Common myeloid progenitor, CD34-positive (primary cell): ENCODE measurements around the gene STX4.
A peak's percentile ranks its signal among the peaks of the same experiment; 100 is the strongest.

Experiments used
- CTCF ChIA-PET: fragments of 350-600 bp; sonication (Branson Sonifier 250); formaldehyde crosslinking; loops from one replicate; lab custom pipeline; 2021; ENCODE audit warnings: antibody characterized with exemption; lab: Charles Lee
- POLR2A ChIA-PET: fragments of 350-600 bp; sonication (Branson Sonifier 250); formaldehyde crosslinking; loops from one replicate; lab custom pipeline; 2021; ENCODE audit warnings: antibody characterized with exemption; lab: Charles Lee
- DNase-seq, 3 donors: peaks; one replicate each; pipeline versions ENCODE4 v3.0.0 to v3.0.0-alpha.2; 2013
- H3K27ac ChIP-seq, 2 experiments: 1 replicate in 1 of 2; 2 replicates in 1 of 2; pipeline ENCODE4 v1.7.0; 2013; ENCODE audit warnings: inconsistent platforms in 2 of 2, low read length in 2 of 2, mild to moderate bottlenecking in 2 of 2, low read depth in 1 of 2, moderate library complexity in 1 of 2; ENCODE audit not compliant: severe bottlenecking in 2 of 2, insufficient read depth in 1 of 2, poor library complexity in 1 of 2
- H3K27me3 ChIP-seq, 5 experiments: replicated peaks in 2 of 5; 1 replicate in 3 of 5; 2 replicates in 2 of 5; pipeline versions ENCODE4 v1.6.1 to v1.7.0; 2013; ENCODE audit warnings: low read length in 4 of 5, mild to moderate bottlenecking in 2 of 5, moderate library complexity in 2 of 5, inconsistent platforms in 1 of 5; ENCODE audit not compliant: insufficient read depth in 5 of 5, control insufficient read depth in 4 of 5
- H3K36me3 ChIP-seq, 4 experiments: 1 replicate in 2 of 4; 2 replicates in 2 of 4; pipeline versions ENCODE4 v1.6.1 to v1.7.0; 2013; ENCODE audit warnings: low read length in 3 of 4, control low read depth in 1 of 4, mild to moderate bottlenecking in 1 of 4; ENCODE audit not compliant: control insufficient read depth in 4 of 4, insufficient read depth in 4 of 4
- H3K4me1 ChIP-seq, 4 experiments: 1 replicate in 3 of 4; 2 replicates in 1 of 4; pipeline versions ENCODE4 v1.6.1 to v1.7.1; 2013; ENCODE audit warnings: low read length in 3 of 4, mild to moderate bottlenecking in 3 of 4, control low read depth in 1 of 4, inconsistent platforms in 1 of 4, moderate library complexity in 1 of 4; ENCODE audit not compliant: control insufficient read depth in 4 of 4, insufficient read depth in 4 of 4; ENCODE audit errors: control extremely low read depth in 1 of 4
- H3K4me3 ChIP-seq, 7 experiments: 1 replicate in 4 of 7; 2 replicates in 3 of 7; pipeline versions ENCODE4 v1.5.1 to v1.7.0; 2013; ENCODE audit warnings: mild to moderate bottlenecking in 7 of 7, low read length in 6 of 7, moderate library complexity in 6 of 7, inconsistent platforms in 2 of 7, low read depth in 2 of 7, control low read depth in 1 of 7; ENCODE audit not compliant: insufficient read depth in 4 of 7, control insufficient read depth in 1 of 7; ENCODE audit errors: extremely low read depth in 1 of 7
- H3K9me3 ChIP-seq, 5 experiments: 1 replicate in 4 of 5; 2 replicates in 1 of 5; pipeline versions ENCODE4 v1.6.1 to v1.7.1; 2013; ENCODE audit warnings: low read length in 4 of 5, mild to moderate bottlenecking in 2 of 5, inconsistent platforms in 1 of 5, low read depth in 1 of 5, moderate library complexity in 1 of 5; ENCODE audit not compliant: control insufficient read depth in 4 of 5, insufficient read depth in 2 of 5; ENCODE audit errors: control extremely low read depth in 1 of 5
- WGBS: methylation state at CpG from one replicate; pipeline ENCODE4 v1.1.5; 2013; ENCODE audit not compliant: insufficient coverage; 5-methylcytosine and 5-hydroxymethylcytosine counted together

The STX4 gene

GRCh38 chr16:31063495-31063842 is 30.1 kb downstream of the STX4 start:
- Histone ChIP-seq H3K4me3 (peak overlapping the region in 1 of 7 experiments; percentile 51), H3K4me1 (peaks cover 0 to 30% (median 28%) of the 10 kb centered on the region in 4 experiments), H3K27ac (no peak overlapping the region), H3K36me3 (peaks cover 0 to 34% (median 13%) of the 10 kb centered on the region in 4 experiments), H3K27me3 (no peaks in the 10 kb centered on the region), H3K9me3 (no peaks in the 10 kb centered on the region)
- ChIA-PET CTCF (no interaction called here), POLR2A (interaction anchor here (0.6 kb wide), 1 partner anchor 14 kb away, joined by 3 read pairs; no protein-coding TSS in a partner anchor)
- no peak for DNase-seq
- WGBS = 97% methylated on average over 8 of the region's 9 CpGs

DNA sequence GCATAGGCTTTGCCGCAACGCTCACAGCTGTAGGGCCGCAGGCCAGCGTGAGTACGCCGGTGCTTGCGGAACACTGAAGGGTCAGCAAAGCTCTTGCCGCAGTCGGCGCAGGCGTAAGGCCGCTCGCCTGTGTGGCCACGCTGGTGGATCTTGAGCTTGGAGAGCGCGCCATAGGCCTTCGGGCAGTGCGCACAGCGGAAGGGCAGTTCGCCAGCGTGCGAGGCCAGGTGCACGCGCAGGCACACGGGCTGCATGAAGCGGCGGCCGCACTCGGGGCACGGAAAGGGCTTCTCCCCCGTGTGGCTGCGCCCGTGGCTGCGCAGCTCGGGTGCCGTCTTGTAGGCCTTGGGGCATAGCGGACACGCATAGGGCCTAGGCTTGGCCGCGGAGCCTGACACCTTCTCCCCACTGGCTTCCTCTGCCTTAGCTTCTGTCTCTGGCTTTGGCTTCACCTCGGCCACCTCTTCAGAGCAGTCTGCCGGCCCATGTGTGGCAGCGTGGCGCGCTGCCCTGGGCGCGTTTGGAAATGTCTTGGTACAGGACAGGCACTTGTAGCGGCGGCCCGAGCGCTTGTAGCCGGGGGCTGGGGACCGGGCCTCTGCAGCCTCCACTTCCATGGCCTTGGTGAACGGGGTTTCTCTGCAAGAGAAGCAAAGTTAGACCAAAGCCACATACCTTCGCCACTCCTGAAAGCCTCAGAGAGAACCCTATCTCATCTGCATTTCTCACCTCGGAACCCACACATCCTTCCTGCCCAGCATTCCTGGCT is 30.7 kb downstream of the STX4 start:
- WGBS = 82% methylated on average over 47 of the region's 56 CpGs
- ChIA-PET CTCF (interaction anchor here (0.9 to 1.7 kb wide), 2 partner anchors 36 to 80 kb away, joined by 3 to 5 read pairs; no protein-coding TSS in a partner anchor), POLR2A (interaction anchor here (0.6 to 0.9 kb wide), 2 partner anchors 10 to 13 kb away, joined by 3 to 4 read pairs; partner anchors contain the start of genes ZNF646 and ZNF668)
- peak; percentile 22 to 28 (median 25) for DNase-seq
- H3K27me3 ChIP-seq = no peaks in the 10 kb centered on the region
- peaks cover 0 to 30% (median 28%) of the 10 kb centered on the region in 4 experiments for H3K4me1 ChIP-seq
- H3K4me3 ChIP-seq = peak overlapping the region in 4 of 7 experiments; percentile 7 to 51 (median 15)
- no peaks in the 10 kb centered on the region for H3K9me3 ChIP-seq
- peak overlapping the region in 1 of 2 experiments; percentile 3 for H3K27ac ChIP-seq
- peaks cover 0 to 34% (median 13%) of the 10 kb centered on the region in 4 experiments for H3K36me3 ChIP-seq

- Histone ChIP-seq H3K36me3 (peaks cover 0 to 31% (median 11%) of the 10 kb centered on the region in 4 experiments), H3K4me1 (peaks cover 0 to 30% (median 28%) of the 10 kb centered on the region in 4 experiments), H3K9me3 (no peaks in the 10 kb centered on the region), H3K4me3 (peak overlapping the region in 3 of 7 experiments; percentile 9 to 51 (median 21)), H3K27ac (peak overlapping the region in 1 of 2 experiments; percentile 3), H3K27me3 (no peaks in the 10 kb centered on the region)
- CTCF ChIA-PET = interaction anchor here (0.6 to 1.7 kb wide), 4 partner anchors 9 to 48 kb away, joined by 3 to 5 read pairs (median 3); partner anchors contain the start of genes ZNF646 and ZNF668
- no peak for DNase-seq
- POLR2A ChIA-PET = interaction anchor here (0.6 to 0.9 kb wide), 4 partner anchors 9 to 196 kb away, joined by 3 to 7 read pairs (median 4); partner anchors contain the start of genes STX4, ZNF646 and ZNF668
- WGBS = 87% methylated on average over 3 of the region's 4 CpGs
These were observed 31.6 kb downstream of the STX4 start for GRCh38 chr16:31064882-31065461.

- H3K9me3 ChIP-seq = no peaks in the 10 kb centered on the region
- ChIA-PET POLR2A (interaction anchor here (1.0 kb wide), 1 partner anchor 21 kb away, joined by 3 read pairs; no protein-coding TSS in a partner anchor), CTCF (interaction anchor here (0.7 kb wide), 1 partner anchor 96 kb away, joined by 3 read pairs; no protein-coding TSS in a partner anchor)
- no peak overlapping the region for H3K4me3 ChIP-seq
- H3K27ac ChIP-seq = no peak overlapping the region
- H3K36me3 ChIP-seq = peaks cover 0 to 10% (median 4%) of the 10 kb centered on the region in 4 experiments
- no peak for DNase-seq
- WGBS = 93% methylated on average over 2 of the region's 3 CpGs
- no peaks in the 10 kb centered on the region for H3K27me3 ChIP-seq
- H3K4me1 ChIP-seq = peaks cover 3 to 41% (median 35%) of the 10 kb centered on the region in 4 experiments
These were observed 34.0 kb downstream of the STX4 start for GRCh38 chr16:31067342-31067741.

GRCh38 chr16:31071861-31072260 is 38.5 kb downstream of the STX4 start:
- peak overlapping the region in 5 of 7 experiments; percentile 93 to 100 (median 97) for H3K4me3 ChIP-seq
- H3K9me3 ChIP-seq = no peaks in the 10 kb centered on the region
- H3K27me3 ChIP-seq = no peaks in the 10 kb centered on the region
- 85% methylated on average over 4 of the region's 4 CpGs for WGBS
- DNase-seq = no peak
- peaks cover 0 to 10% (median 9%) of the 10 kb centered on the region in 4 experiments for H3K36me3 ChIP-seq
- POLR2A ChIA-PET = no interaction called here
- CTCF ChIA-PET = interaction anchor here (0.7 to 1.2 kb wide), 3 partner anchors 21 to 113 kb away, joined by 3 read pairs; no protein-coding TSS in a partner anchor
- peak overlapping the region in 1 of 2 experiments; percentile 99 for H3K27ac ChIP-seq
- peaks cover 12 to 27% (median 24%) of the 10 kb centered on the region in 4 experiments for H3K4me1 ChIP-seq

DNA sequence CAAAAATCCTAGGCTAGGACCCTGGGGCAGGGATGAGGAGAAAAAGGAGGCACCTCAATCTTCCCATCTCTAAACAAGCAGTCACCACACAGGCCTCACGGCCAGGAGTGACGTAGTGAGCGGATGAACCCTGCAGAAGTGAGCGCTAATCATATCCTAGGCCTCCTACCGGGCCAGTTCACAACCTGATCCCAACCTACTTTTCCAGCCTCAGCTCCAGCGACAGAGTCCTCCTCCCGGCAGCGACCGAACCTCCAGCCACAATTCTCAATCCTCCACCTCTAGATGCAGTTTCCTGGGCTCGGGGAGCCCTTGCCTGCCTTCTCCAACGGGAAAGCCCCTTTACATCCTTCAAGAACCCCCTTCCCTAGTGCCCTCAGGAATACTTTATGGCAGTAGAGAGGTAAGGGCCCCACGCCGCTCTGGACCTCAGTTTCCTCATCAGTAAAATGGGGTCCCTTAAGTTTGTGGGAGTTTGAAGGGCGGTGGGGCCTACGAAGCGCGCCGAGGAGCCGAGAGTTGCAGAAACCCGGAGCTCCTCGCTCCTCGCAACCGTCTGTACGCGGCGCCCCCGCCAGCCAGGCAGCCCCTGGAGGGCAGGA is 39.3 kb downstream of the STX4 start:
- H3K27ac ChIP-seq = peak overlapping the region; percentile 97 to 99
- 5% methylated on average over 24 of the region's 27 CpGs for WGBS
- POLR2A ChIA-PET = interaction anchor here (2.3 kb wide), 1 partner anchor 40 kb away, joined by 12 read pairs; the partner anchor contains the start of gene STX4
- peak in 2 of 3 donors; percentile 35 to 43 for DNase-seq
- peak overlapping the region; percentile 93 to 100 (median 97) for H3K4me3 ChIP-seq
- H3K27me3 ChIP-seq = no peaks in the 10 kb centered on the region
- H3K36me3 ChIP-seq = peaks cover 0 to 18% (median 13%) of the 10 kb centered on the region in 4 experiments
- no peaks in the 10 kb centered on the region for H3K9me3 ChIP-seq
- peaks cover 12 to 27% (median 24%) of the 10 kb centered on the region in 4 experiments for H3K4me1 ChIP-seq
- CTCF ChIA-PET = interaction anchor here (1.0 kb wide), 1 partner anchor 12 kb away, joined by 3 read pairs; no protein-coding TSS in a partner anchor
